CD4-positive, alpha-beta T cell treated with Interleukin-15 for 1 hour (primary cell): ENCODE results near the gene FGF22.
"Not testable (repeated sequence)": the region's sequence is repeated elsewhere in the genome, so short reads cannot be mapped to it uniquely, and the experiment has no call there.

Experiments used
- DNase-seq: peaks from one replicate; pipeline ENCODE4 v3.0.0-alpha.2; 2020

FGF22 gene

DNA sequence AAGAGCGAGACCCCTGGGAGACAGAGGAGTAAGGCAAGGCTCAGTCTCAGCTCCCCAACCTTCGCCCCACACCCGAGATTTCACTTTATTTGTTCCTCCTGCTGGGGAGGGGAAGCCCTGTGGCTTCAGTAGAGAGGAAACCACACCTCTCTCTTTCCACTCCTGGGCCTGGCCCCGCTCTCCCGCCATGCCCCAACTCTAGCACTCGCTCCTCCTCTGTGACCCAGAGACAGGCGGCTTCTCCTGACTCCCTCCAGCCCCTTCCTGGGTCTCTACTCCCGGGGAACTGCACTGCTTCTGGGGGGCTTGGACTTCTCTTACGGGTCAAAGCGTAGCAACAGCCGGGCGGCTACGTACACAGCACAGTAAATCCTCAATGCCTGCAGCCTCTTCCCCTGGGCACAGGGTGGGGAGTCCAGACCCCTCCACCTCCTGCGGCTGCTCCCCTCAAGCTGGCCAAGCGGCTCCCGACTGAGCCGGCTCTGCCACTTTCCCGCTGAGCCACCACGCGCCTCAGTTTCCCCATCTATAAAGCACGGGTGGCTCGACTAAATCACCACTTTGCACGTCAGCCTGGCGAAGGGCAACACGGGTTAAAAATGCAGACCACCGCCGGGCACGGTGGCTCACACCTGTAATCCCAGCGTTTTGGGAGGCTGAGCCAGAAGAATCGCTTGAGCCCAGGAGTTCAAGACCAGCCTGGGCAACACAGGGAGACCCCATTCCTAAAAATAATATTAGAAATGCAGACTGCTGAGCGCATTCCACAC lies 21.9 kb downstream of the FGF22 start:
- DNase-seq, result peak; percentile 79

DNA sequence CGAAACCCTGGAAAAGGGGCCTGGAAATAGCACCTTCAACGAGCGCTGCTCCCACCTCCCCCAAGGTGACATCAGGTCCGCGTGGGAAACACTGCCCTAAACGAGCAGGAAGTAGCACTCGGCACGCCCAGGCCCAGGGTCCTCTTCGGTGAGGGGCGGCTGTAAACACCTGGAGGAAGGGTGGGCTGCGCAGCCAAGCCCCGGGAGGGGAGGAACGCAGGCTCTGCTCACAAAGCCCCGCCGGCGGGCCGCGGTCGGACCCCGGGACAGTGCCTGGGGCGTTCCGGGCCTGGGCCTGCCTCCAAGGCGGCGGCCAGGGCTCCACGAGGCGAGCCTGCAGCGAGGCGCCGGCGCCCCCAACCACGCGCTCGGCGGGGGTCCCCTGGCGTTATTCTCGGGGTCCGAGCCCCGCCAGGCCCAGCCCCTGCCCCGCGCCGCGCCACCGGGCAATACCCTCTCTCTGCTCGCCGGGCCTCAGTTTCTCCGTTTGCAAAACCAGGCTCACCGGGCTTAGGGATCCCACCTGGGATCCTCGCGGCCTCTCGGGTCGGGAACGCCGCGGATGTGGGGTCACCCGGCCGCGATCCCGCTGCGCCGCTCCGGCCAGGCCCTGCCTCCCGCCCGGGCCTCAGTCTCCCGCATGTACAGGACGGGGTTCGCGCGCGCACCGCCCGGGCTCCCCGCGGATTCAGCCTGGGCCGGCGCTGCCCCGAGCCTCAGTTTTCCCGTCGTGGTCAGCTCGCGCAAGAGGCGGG lies 22.7 kb downstream of the FGF22 start:
- peak; percentile 67 for DNase-seq

DNA sequence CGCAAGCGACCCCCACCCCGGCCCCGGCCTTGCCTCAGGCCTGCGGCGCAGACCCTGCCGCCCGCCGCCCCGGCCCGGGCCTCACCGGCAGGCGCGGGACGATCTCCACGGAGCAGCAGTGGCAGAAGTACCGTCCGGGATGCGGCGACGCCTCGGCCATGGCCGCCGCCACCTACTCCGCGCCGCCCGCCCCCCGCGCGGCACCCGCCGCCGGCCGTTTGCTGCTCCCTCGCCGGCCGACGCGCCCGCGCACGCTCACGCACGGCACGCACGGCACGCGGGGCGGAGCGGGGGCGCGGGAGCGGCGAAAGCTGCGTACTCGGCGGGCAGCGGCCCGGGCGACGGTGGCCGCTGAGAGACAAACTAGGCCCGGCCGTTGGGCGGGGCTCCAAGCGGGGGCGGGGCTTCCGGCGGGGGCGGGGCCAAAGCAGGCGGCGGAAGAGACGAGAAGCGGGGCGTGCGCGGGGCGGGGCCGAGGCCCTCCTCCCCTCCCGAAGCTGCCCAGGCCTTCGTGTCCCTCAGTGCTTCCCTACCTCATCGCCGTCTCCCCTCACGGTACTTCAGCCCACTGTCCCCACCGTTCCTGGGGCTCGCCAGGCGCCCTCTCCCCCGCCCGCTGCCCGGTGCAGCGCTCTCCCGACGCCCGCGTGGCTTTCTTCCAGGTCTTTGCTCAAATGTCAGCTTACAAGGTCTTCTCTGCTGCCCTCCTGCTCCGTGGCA lies 23.4 kb downstream of the FGF22 start, which contains the start of gene RNF126:
TSS of gene RNF126 (minus strand) at position 253 of the 720 bp plus-strand sequence. CDS start at position 160, 93 bp downstream.
- peak; percentile 92 for DNase-seq

DNA sequence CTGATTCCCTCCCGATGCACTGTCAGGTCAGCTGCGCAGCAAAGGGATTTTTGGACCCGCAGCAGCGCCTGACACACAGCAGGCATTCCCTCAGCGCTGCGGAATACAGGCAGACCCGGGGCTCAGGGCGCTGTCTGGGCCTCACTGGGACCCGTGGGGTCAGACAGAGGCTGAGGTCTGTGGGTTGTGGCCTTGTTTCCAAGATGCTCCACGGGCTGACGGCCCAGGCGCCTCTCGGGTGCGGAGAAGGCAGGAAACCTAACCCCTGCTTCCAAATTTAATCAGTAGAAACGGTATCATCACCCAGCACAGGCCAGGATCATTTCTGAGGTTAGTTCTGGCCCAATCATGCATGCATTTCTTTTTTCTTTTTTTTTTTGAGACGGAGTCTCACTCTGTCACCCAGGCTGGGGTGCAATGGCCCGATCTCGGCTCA lies 24.0 kb downstream of the FGF22 start:
- no peak for DNase-seq

DNA sequence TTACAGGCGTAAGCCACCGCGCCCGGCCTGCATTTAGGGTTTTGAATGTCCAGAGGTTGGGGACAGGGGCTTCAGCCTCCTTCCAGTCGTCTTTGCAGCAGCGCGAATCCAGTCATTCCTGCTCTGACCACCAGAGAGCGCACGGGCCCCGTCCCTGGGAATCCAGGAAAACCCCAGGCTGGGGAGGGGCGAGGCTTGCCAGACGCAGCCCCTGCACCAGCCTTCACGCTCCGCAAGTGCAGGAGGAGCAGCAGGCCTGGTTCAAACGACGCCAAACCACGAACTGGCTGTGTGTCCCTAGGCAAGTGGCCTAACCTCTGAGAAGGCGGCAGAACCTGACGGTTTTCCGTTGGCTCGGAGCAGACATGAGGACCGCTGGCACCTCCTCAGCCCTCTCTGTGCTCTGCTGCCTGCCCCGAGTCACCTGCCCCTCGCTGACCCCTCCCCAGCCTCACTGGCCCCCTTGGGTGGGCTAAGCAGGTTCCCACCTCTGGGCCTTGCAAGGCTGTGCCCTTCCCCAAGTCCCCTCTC lies 25.3 kb downstream of the FGF22 start:
- peak; percentile 81 for DNase-seq

DNA sequence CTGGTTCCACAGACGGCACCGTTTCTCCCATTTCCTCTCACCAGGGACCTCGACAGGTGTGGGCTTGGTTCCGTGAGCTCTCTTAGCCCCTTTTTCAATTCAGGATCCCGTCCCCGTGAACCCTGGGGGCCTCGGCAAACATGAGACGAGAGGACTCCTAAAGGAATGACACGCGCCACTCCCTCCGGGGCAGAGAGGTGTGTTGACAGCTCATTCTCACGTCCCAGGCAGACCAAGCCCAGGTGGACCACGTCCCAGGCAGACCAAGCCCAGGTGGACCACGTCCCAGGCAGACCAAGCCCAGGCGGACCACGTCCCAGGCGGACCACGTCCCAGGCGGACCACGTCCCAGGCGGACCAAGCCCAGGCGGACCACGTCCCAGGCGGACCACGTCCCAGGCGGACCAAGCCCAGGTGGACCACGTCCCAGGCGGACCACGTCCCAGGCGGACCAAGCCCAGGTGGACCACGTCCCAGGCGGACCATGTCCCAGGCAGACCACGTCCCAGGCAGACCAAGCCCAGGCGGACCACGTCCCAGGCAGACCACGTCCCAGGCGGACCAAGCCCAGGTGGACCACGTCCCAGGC lies 27.4 kb downstream of the FGF22 start:
- DNase-seq, result not testable (repeated sequence)

DNA sequence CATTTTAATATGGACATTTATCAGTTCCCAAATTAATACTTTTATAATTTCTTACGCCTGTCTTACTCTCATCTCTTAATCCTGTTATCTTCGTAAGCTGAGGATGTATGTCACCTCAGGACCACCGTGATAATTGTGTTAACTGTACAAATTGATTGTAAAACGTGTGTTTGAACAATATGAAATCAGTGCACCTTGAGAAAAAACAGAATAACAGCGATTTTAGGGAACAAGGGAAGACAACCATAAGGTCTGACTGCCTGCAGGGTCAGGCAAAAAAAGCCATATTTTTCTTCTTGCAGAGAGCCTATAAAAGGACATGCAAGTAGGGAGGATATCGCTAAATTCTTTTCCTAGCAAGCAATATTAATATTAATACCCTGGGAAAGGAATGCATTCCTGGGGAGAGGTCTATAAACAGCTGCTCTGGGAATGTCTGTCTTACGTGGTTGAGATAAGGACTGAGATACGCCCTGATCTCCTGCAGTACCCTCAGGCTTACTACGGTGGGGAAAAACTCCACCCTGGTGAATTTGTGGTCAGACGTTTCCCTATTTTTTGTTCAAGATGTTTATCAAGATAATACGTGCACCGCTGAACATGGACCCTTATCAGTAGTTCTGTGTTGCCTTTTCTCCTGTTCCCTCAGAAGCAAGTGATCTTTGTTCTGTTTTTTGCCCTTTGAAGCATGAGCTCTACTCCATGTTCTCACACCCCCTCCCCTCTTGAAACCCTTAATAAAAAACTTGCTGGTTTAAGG lies 29.2 kb downstream of the FGF22 start:
- not testable (repeated sequence) for DNase-seq

DNA sequence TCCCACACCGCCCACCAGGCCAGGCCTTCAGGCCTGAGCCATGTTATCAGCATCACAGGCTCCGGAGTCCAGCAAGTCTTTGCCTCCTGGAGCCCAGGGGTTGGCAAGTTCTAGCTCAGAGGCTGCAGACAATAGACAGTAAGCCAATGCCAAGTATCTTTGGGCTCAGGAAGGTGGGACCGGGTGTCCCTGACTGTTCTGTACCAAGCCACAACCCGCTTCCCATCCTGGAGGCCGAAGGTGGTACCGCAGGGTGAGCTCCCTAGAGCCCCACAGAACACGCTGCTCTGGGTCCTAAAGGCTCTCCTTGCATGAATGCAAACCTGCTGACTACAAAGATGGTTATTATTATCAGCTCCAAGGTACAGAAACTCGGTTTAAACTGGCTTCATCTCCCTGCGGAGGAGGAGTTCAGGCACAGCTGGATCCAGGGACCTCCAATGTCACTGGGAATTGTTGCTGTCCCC lies 31.0 kb downstream of the FGF22 start:
- no peak for DNase-seq

DNA sequence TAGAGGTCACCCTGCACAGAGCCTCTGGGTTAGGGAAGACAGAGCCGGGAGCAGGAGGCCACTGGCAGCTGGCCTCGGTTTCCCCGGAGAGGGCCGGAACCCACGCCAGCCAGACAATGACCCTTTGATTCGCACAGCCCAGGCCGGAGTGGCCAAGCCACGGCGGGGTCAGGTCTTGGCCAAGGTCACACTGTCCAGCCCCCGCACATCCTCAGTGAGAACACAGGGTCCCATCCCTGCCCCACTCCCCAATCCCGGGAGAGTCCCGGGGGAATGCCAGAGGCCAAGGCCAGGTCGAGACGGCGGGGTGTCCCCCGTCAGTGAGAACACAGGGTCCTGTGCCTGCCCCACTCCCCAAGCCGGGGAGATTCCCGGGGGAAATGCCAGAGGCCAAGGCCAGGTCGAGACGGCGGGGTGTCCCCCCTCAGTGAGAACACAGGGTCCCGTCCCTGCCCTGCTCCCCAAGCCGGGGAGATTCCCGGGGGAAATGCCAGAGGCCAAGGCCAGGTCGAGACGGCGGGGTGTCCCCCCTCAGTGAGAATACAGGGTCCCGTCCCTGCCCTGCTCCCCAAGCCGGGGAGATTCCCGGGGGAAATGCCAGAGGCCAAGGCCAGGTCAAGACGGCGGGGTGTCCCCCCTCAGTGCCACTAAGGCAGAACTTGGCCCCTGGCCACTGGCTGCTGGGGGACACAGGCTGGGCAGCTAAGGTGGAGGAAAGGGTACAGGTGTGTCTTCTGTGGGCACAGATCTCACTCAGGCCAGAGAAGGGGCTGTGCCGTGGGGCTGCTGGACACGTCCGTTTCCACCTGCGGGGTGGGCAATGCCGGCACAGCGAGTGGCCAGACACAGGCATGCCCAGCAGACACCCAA lies 34.8 kb downstream of the FGF22 start:
- DNase-seq, result no peak

DNA sequence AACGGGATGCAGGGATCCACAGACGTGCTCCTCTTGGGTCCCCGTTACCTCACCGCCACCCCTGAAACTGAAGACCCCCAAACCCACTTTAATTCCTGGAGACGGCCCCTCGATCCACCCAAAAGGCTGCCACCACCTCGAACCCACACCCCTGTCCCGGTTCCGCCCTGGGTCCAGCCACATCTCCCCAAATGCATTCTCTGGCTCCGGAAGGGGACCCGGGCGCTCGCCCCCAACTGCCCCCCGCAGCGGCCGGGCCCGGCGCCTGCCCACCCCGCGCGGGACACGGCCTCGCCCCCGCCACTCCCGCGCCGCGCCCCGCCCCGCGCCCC lies 36.3 kb downstream of the FGF22 start:
- no peak for DNase-seq

DNA sequence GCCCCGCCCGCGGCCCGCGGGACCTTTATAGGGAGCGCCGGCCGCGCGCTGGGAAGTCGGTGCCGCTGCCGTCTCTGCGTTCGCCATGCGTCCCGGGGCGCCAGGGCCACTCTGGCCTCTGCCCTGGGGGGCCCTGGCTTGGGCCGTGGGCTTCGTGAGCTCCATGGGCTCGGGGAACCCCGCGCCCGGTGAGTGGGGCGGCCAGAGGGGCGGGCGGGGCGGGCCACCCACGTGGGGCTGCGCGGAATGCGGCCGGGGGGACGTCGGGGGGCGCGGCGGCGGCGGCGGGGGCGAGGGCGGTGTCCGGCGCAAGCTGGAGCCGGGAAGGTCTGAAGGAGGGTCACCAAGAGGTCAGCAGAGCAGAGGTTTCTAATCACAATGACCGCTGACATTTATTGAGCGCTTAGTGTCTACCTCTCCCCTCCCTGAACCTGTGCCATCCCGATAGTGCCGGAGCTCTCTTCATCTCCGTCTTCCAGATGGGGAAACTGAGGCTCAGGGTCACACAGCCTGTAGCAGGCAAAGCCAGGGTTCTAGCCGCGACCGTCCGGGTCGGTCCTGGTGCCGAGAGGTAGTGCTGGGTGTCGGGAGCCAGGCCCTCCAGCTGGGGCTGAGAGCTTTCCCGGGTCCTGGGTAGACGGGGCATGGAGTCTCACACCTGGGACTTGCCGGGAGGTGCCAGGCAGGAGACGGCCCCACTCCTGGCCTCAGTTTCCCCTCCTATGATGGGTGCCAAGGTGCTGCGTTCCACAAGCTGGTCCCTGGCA lies 36.8 kb downstream of the FGF22 start, which contains the start of gene FSTL3:
TSS of gene FSTL3 (plus strand) at position 54 of the 767 bp plus-strand sequence. CDS start at position 86, 32 bp downstream.
- DNase-seq, result no peak

DNA sequence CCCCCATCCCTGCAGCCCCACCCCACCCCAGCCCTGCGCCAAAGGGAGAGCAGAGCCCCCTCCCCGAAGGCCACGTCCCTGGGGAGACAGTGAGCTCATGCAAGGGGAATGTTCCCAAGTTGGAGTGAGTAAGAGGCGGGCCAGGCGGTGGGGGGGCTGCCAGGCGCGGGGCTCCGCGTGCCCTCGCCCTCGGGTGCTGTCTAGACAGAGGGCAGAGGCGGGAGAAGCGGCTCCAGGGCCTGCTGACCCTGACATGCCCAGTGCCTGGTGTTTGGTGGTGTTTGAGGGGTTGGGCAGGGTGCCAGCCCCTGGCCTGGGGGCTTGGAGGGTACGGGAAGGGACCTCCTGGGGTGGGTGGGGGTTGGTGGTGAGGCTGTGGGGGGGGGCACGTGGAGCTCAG lies 37.5 kb downstream of the FGF22 start:
- DNase-seq, result no peak

DNA sequence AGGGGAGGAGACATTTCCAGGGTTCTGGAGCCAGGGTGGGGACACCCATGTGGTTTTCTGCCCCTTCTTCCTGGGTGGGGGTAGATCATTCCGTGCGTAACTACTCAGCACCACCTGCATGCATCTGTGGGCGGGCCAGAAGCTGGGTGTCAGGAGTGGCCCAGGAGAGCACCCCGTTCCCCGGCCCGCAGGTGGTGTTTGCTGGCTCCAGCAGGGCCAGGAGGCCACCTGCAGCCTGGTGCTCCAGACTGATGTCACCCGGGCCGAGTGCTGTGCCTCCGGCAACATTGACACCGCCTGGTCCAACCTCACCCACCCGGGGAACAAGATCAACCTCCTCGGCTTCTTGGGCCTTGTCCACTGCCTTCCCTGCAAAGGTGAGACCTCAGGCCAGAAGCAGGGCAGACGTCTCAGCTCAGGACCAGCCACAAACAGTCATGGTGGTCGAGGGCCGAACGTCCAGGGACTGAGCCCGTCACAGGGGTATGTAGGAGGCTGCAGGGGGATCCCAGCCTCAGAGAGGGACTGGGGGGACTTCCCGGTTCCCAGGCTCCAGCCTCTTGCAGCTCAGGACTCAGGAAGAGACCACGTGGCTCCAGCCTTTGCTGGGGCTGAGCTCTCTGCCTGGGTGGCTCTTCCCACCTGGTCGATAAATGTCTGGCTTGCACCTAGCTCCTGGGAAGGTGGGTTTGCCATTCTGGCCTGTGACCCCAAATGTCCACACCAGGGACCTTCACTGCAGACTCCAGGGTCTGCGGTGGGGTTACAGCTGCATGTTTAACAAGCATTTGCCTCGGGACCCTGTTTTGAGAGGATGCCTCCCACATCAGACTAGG lies 38.1 kb downstream of the FGF22 start:
- no peak for DNase-seq

DNA sequence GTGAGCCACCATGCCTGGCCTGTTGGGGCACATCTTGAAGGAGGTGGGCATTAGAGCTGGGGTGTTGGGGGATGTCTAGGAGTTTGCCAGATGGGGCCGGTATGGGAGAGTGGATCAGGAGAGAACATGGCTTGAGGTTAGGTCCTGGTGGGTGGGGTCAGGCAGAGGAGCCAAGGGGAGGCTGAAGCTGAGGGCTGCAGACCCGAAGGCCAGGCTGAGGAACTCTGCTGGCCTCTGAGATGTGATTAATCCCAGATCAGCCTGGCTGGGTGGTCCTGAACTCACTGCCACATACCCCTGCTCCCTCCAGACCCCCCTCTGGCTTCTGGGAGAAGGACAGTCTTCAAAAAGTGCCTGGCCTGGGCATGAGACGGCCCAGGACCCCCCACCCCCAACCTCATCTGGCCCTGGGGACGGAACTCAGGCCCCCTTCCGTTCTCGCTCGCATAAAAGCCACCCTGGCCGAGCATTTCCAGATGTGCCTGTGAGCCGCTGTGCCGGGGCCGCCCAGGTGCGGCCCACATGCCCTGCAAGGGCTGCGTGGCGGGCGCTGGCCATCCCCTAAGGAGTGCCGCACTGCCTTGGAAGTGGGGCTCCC lies 39.2 kb downstream of the FGF22 start:
- no peak for DNase-seq

DNA sequence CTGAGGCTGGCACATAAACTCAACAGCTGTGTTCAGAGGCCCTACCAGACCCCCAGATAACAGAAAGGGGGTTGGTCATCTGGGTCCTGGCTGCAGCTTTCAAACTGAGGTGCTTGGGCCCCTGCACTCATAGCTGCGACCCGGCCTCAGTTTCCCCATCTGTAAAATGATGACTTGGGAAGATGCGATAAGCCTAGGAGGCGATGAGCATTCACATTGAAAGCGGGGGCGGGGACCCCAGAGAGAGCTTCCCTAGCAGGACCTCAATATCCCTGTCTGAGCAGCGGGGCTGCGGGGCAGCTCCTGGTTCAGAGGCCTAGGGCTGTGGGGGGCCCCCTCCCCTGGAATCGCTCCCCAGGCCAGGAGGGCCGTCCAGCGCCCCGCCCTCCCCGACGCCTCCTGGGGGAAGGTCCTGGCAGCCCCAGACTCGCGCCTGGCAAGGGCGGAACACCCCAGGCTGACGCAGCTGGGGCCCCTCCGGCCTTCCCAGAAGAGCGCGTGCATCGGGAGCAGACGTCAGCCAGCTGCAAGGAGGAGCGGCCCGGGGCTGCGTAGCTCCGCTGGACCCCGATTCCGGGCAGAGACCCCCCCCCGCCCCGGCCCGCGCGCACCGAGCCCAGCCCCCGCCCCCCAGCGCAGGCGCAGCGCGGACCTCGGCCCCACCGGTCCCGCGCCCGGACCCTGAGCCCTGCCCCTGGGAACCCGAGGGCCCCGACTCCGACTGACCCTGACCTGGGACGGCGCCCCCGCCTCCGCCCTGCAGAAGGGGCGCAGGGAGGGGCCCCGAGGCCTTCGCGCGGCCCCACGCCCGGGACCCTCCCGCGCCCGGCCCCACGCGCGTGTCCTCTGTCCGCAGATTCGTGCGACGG lies 40.0 kb downstream of the FGF22 start:
- DNase-seq, result peak; percentile 51

DNA sequence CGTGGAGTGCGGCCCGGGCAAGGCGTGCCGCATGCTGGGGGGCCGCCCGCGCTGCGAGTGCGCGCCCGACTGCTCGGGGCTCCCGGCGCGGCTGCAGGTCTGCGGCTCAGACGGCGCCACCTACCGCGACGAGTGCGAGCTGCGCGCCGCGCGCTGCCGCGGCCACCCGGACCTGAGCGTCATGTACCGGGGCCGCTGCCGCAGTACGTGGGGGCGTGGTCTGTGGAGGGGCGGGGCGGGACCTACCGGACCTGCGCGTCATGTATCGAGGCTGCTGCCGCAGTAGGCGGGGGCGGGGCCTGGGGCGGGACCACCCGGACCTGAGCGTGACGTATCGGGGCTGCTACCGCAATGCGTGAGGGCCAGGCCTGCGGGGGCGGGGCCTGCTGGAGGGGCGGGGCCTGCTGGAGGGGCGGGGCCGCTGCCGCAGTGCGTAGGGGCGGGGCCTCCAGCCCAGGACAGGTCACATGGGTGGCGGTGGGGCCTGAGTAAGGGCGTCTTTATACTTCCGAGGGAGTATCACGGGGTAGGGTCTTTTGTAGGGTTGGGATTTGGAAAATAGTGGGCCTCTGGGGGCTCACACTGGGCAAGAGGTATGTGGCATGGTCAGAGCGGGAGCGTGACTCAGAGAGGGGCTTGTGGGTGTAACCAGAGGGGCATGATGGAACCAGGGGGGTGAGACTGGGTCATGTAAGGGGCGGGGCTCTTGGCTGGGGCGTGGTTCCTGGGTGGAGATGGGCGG lies 40.8 kb downstream of the FGF22 start:
- peak; percentile 100 for DNase-seq
